Measurements from ENCODE around the gene PRKCA.

- TF ChIP-seq POLR2A (IDR thresholded peaks at IDR 0.05; ENCODE audit: low read length) (no peak), GATA1 (IDR thresholded peaks at IDR 0.05; ENCODE audit: low read depth, low read length) (no peak)
These were observed 259.7 kb downstream of the PRKCA start for GRCh38 chr17:66562119-66562518.

Data from erythroblast (primary cell).